H1 (cell line): ENCODE results near the gene PI4KA. TPM values are rescaled to one million over a fixed set of nuclear protein-coding genes. Genes with fewer than 3 reads are reported as not detected.

Source experiments
- CTCF ChIA-PET: fragments of 300-600 bp; sonication (Branson Sonifier 250); formaldehyde crosslinking; loops from one replicate; lab custom pipeline; 2021; ENCODE audit not compliant: partially characterized antibody; lab: Charles Lee
- POLR2A ChIA-PET: fragments of 300-600 bp; sonication (Branson Sonifier 250); formaldehyde crosslinking; loops from one replicate; lab custom pipeline; 2021; ENCODE audit warnings: inconsistent platforms; ENCODE audit not compliant: partially characterized antibody; lab: Charles Lee
- DNase-seq, 2 experiments: peaks; one replicate each; pipeline versions ENCODE4 v3.0.0 to v3.0.0-alpha.2; 2010 to 2022; ENCODE audit warnings: low spot score in 2 of 2, low read depth in 1 of 2, mixed read lengths in 1 of 2
- FAIRE-seq: peaks from 2 replicates; lab custom pipeline; 2011; peaks lifted over from hg19 to GRCh38; lab: Jason Lieb, UNC
- H2AFZ ChIP-seq: 2 replicates; pipeline ENCODE4 v1.8.1; 2012; ENCODE audit warnings: low read length, inconsistent platforms
- H2AK5ac ChIP-seq: 2 replicates; pipeline ENCODE4 v1.6.1; 2013; ENCODE audit warnings: low read depth, low read length
- H2BK120ac ChIP-seq: replicated peaks from 2 replicates; pipeline ENCODE3; 2013; ENCODE audit warnings: low read depth, low read length, inconsistent platforms
- H2BK12ac ChIP-seq: 2 replicates; pipeline ENCODE4 v1.6.1; 2013; ENCODE audit warnings: low read depth, low read length
- H2BK15ac ChIP-seq: 2 replicates; pipeline ENCODE4 v1.6.1; 2013; ENCODE audit warnings: low read length
- H2BK20ac ChIP-seq: 2 replicates; pipeline ENCODE4 v1.6.1; 2013; ENCODE audit warnings: low read length
- H2BK5ac ChIP-seq: 2 replicates; pipeline ENCODE4 v1.6.1; 2013; ENCODE audit warnings: low read depth, low read length
- H3K14ac ChIP-seq: 2 replicates; pipeline ENCODE4 v1.6.1; 2013; ENCODE audit warnings: inconsistent platforms; ENCODE audit not compliant: insufficient read length
- H3K18ac ChIP-seq: 2 replicates; pipeline ENCODE4 v1.6.1; 2013; ENCODE audit warnings: low read length; ENCODE audit errors: extremely low read depth
- H3K23ac ChIP-seq: 2 replicates; pipeline ENCODE4 v1.6.1; 2013; ENCODE audit warnings: inconsistent platforms; ENCODE audit not compliant: insufficient read length
- H3K23me2 ChIP-seq: 2 replicates; pipeline ENCODE4 v1.6.1; 2013; ENCODE audit warnings: low read depth, low read length
- H3K27ac ChIP-seq: 2 replicates; pipeline ENCODE4 v1.6.1; 2011; ENCODE audit warnings: low read depth, low read length, inconsistent platforms
- H3K27me3 ChIP-seq, 4 experiments: replicated peaks in 1 of 4; 1 replicate in 1 of 4; 2 replicates in 3 of 4; pipeline versions ENCODE4 v1.6.1 to v1.8.1; 2011 to 2013; ENCODE audit warnings: low read length in 3 of 4, mild to moderate bottlenecking in 3 of 4, inconsistent platforms in 2 of 4, mixed read lengths in 2 of 4, moderate library complexity in 1 of 4; ENCODE audit not compliant: control insufficient read depth in 3 of 4, insufficient read depth in 3 of 4; ENCODE audit errors: extremely low read depth in 1 of 4
- H3K36me3 ChIP-seq, 4 experiments: 2 replicates each; pipeline versions ENCODE4 v1.6.1 to v1.8.1; 2011 to 2013; ENCODE audit warnings: mild to moderate bottlenecking in 4 of 4, low read length in 3 of 4, moderate library complexity in 2 of 4, control low read depth in 1 of 4, inconsistent platforms in 1 of 4; ENCODE audit not compliant: insufficient read depth in 4 of 4, control insufficient read depth in 2 of 4
- H3K4ac ChIP-seq: replicated peaks from 2 replicates; pipeline ENCODE3; 2013; ENCODE audit warnings: low read length, low read depth, mixed read lengths, inconsistent platforms; ENCODE audit not compliant: insufficient read length
- H3K4me1 ChIP-seq, 4 experiments: replicated peaks in 1 of 4; 1 replicate in 1 of 4; 2 replicates in 3 of 4; pipeline versions ENCODE4 v1.6.1 to v1.8.1; 2011 to 2013; ENCODE audit warnings: low read length in 3 of 4, inconsistent platforms in 2 of 4, mixed read lengths in 1 of 4; ENCODE audit not compliant: insufficient read depth in 4 of 4, control insufficient read depth in 3 of 4
- H3K4me2 ChIP-seq, 2 experiments: 2 replicates each; pipeline versions ENCODE4 v1.6.1 to v1.8.1; 2011 to 2013; ENCODE audit warnings: low read depth in 2 of 2, low read length in 2 of 2, control low read depth in 1 of 2, inconsistent platforms in 1 of 2, mild to moderate bottlenecking in 1 of 2; ENCODE audit not compliant: insufficient read depth in 1 of 2
- H3K4me3 ChIP-seq, 4 experiments: fragments of 200-600, 300-600 bp in 1 of 4; sonication (generic), shearing (Covaris generic), sonication (Bioruptor Twin) in 1 of 4; 2 replicates each; pipeline versions ENCODE4 v1.5.1 to v1.8.1; 2011 to 2016; ENCODE audit warnings: low read length in 4 of 4, low read depth in 3 of 4, control low read depth in 2 of 4, inconsistent platforms in 2 of 4, mild to moderate bottlenecking in 2 of 4, mixed read lengths in 1 of 4, moderate library complexity in 1 of 4; ENCODE audit not compliant: insufficient read depth in 2 of 4; ENCODE audit errors: extremely low read depth in 1 of 4
- H3K56ac ChIP-seq: replicated peaks from 2 replicates; pipeline ENCODE3; 2013; ENCODE audit warnings: low read depth, mild to moderate bottlenecking, mixed read lengths, low read length, inconsistent platforms; ENCODE audit not compliant: insufficient read length
- H3K79me1 ChIP-seq: 2 replicates; pipeline ENCODE4 v1.6.1; 2013; ENCODE audit warnings: low read depth, low read length, control low read depth
- H3K79me2 ChIP-seq, 2 experiments: 2 replicates each; pipeline versions ENCODE4 v1.6.1 to v1.8.1; 2012 to 2013; ENCODE audit warnings: low read length in 2 of 2, mild to moderate bottlenecking in 2 of 2, inconsistent platforms in 1 of 2; ENCODE audit not compliant: insufficient read depth in 2 of 2, control insufficient read depth in 1 of 2
- H3K9ac ChIP-seq, 4 experiments: replicated peaks in 1 of 4; 1 replicate in 1 of 4; 2 replicates in 3 of 4; pipeline versions ENCODE4 v1.6.1 to v1.8.1; 2011 to 2013; ENCODE audit warnings: low read depth in 3 of 4, low read length in 3 of 4, control low read depth in 2 of 4, mild to moderate bottlenecking in 2 of 4, moderate library complexity in 2 of 4, inconsistent platforms in 1 of 4; ENCODE audit errors: extremely low read depth in 1 of 4
- H3K9me3 ChIP-seq, 2 experiments: 2 replicates each; pipeline versions ENCODE4 v1.6.1 to v1.8.1; 2012 to 2013; ENCODE audit warnings: mild to moderate bottlenecking in 2 of 2, moderate library complexity in 2 of 2, control low read depth in 1 of 2, inconsistent platforms in 1 of 2, low read depth in 1 of 2, low read length in 1 of 2, mixed read lengths in 1 of 2; ENCODE audit not compliant: insufficient read depth in 2 of 2
- H4K20me1 ChIP-seq, 2 experiments: replicated peaks in 1 of 2; 2 replicates each; pipeline versions ENCODE3 to v1.8.1; 2011 to 2013; ENCODE audit warnings: inconsistent platforms in 2 of 2, low read length in 2 of 2, mild to moderate bottlenecking in 1 of 2; ENCODE audit not compliant: insufficient read depth in 2 of 2, control insufficient read depth in 1 of 2
- H4K5ac ChIP-seq: 2 replicates; pipeline ENCODE4 v1.6.1; 2013; ENCODE audit warnings: low read length, low read depth, mixed read lengths, inconsistent platforms; ENCODE audit not compliant: insufficient read length
- H4K8ac ChIP-seq: 2 replicates; pipeline ENCODE4 v1.8.0; 2013; ENCODE audit warnings: mild to moderate bottlenecking, moderate library complexity, low read length, inconsistent platforms; ENCODE audit not compliant: insufficient read depth; ENCODE audit errors: extremely low read depth
- H4K91ac ChIP-seq: replicated peaks from 2 replicates; pipeline ENCODE3; 2013; ENCODE audit warnings: low read length, mixed read lengths, inconsistent platforms; ENCODE audit not compliant: insufficient read length
- ASH2L ChIP-seq: fragments of 200-600, 300-600 bp; sonication (generic); IDR thresholded peaks from one replicate; pipeline ENCODE4 v1.7.1; 2017; ENCODE audit warnings: low read length
- CHD2 ChIP-seq: IDR thresholded peaks from 2 replicates; pipeline ENCODE4 v1.6.1; 2012; ENCODE audit warnings: low read length, improper control_type of control experiment
- EGR1 ChIP-seq: IDR thresholded peaks from 2 replicates; pipeline ENCODE4 v1.6.1; 2011; ENCODE audit warnings: low read depth, low read length, borderline replicate concordance
- EP300 ChIP-seq, 2 experiments: IDR thresholded peaks; 1 replicate in 1 of 2; 2 replicates in 1 of 2; pipeline ENCODE4 v1.6.1; 2011 to 2012; ENCODE audit warnings: low read depth in 2 of 2, low read length in 2 of 2, mild to moderate bottlenecking in 2 of 2, borderline replicate concordance in 1 of 2, inconsistent platforms in 1 of 2, moderate library complexity in 1 of 2
- EZH2 ChIP-seq: fragments of 200-600 bp; sonication (generic); IDR thresholded peaks from 2 replicates; pipeline ENCODE4 v1.7.1; 2012; ENCODE audit warnings: low read depth, mild to moderate bottlenecking, moderate library complexity, low read length, inconsistent platforms; ENCODE audit not compliant: severe bottlenecking
- MAX ChIP-seq: IDR thresholded peaks from 2 replicates; pipeline ENCODE4 v1.6.1; 2012; ENCODE audit warnings: inconsistent platforms
- RAD21 ChIP-seq, 2 experiments: IDR thresholded peaks in 1 of 2; conservative IDR thresholded peaks in 1 of 2; 2 replicates each; pipeline ENCODE4 v1.6.1; 2011; ENCODE audit warnings: low read depth in 2 of 2, low read length in 2 of 2, improper control_type of control experiment in 1 of 2, inconsistent platforms in 1 of 2, mild to moderate bottlenecking in 1 of 2, moderate library complexity in 1 of 2
- RXRA ChIP-seq: IDR thresholded peaks from 2 replicates; pipeline ENCODE4 v1.6.1; 2011; ENCODE audit warnings: low read depth, mild to moderate bottlenecking, low read length, moderate library complexity; ENCODE audit not compliant: insufficient read depth
- TBP ChIP-seq: IDR thresholded peaks from 2 replicates; pipeline ENCODE4 v1.6.1; 2011; ENCODE audit warnings: low read depth, low read length, improper control_type of control experiment
- TCF12 ChIP-seq: IDR thresholded peaks from 2 replicates; pipeline ENCODE4 v1.6.1; 2011; ENCODE audit warnings: low read depth, mild to moderate bottlenecking, low read length
- WGBS, 2 experiments: shearing (Covaris generic) in 1 of 2; methylation state at CpG; one replicate each; pipeline versions ENCODE4 v1.1.6 to v1.1.7; 2013 to 2015; ENCODE audit warnings: low lambda C conversion rate in 2 of 2, mixed read lengths in 2 of 2, inconsistent platforms in 1 of 2, low coverage in 1 of 2, missing lambda C conversion rate in 1 of 2; ENCODE audit not compliant: insufficient replicate concordance in 2 of 2, insufficient coverage in 1 of 2, insufficient read length in 1 of 2; ENCODE audit errors: extremely low coverage in 1 of 2, missing lambda C conversion rate in 1 of 2; 5-methylcytosine and 5-hydroxymethylcytosine counted together
- polyA plus RNA-seq, 7 experiments: library from polyadenylated mRNA; depleted of rRNA in 3 of 7; stranded (reverse) in 5 of 7; unstranded in 2 of 7; fragments of >200 nt in 5 of 7; fragments of 200-250 nt in 2 of 7; gene quantifications; 1 replicate in 5 of 7; 2 replicates in 1 of 7; 4 replicates in 1 of 7; pipeline versions ENCODE4 v1.2.1 to v1.2.3, GENCODE V29; 2011 to 2013; ENCODE audit warnings: missing spikeins in 2 of 7, mixed read lengths in 2 of 7
- total RNA-seq: library from RNA; stranded (reverse); fragmentation: NEBNext Ultra II Directional; extraction: Animal tissue kit (Norgen Biotek cat#: 25700); gene quantifications from 2 replicates; pipeline ENCODE4 v1.2.1, GENCODE V29; 2021

Gene PI4KA
- total and polyA plus RNA-seq, 2 of the 8 experiments (the other 6 are each of a cell fraction or from before 2014, with no cell fraction given): 22.5 to 37.7 TPM

- POLR2A ChIA-PET: interaction anchor here (1.0 kb wide), 1 partner anchor 58 kb away, joined by 3 read pairs; no protein-coding TSS in a partner anchor
- Histone ChIP-seq H3K79me2 (no peaks in the 10 kb centered on the region), H2AFZ (no peak overlapping the region)
- TF ChIP-seq EZH2 (no peak), TCF12 (no peak), RAD21 (IDR thresholded peaks at IDR 0.05 in 1 of 2, conservative IDR thresholded peaks at IDR 0.05 in 1 of 2; ENCODE audit: low read depth in 2 of 2, low read length in 2 of 2) (no peak), ASH2L (no peak), CHD2 (no peak), RXRA (no peak), MAX (no peak), EGR1 (no peak), EP300 (IDR thresholded peaks at IDR 0.05; ENCODE audit: borderline replicate concordance in 1 of 2, low read depth in 2 of 2, low read length in 2 of 2) (no peak), TBP (no peak)
Observed at GRCh38 chr22:20877715-20878114, 19.1 kb upstream of the PI4KA start.

More at GRCh38 chr22:20877715-20878114, 19.1 kb upstream of the PI4KA start:
- H4K5ac ChIP-seq: no peak overlapping the region
- H4K20me1 ChIP-seq: no peaks in the 10 kb centered on the region
- H3K4me2 ChIP-seq: no peak overlapping the region
- no peaks in the 10 kb centered on the region for H3K79me1 ChIP-seq
- no peak overlapping the region for H4K8ac ChIP-seq
- no peak overlapping the region for H2BK5ac ChIP-seq
- no peak overlapping the region for H4K91ac ChIP-seq
- H2BK15ac ChIP-seq: no peak overlapping the region
- H2BK20ac ChIP-seq: no peak overlapping the region
- H3K23ac ChIP-seq: no peak overlapping the region
- H3K18ac ChIP-seq: no peak overlapping the region
- H3K27ac ChIP-seq: no peak overlapping the region
- no peak overlapping the region for H3K4me3 ChIP-seq
- H3K4me1 ChIP-seq: no peaks in the 10 kb centered on the region
- H2BK12ac ChIP-seq: no peak overlapping the region
- FAIRE-seq: no peak
- CTCF ChIA-PET: interaction anchor here (0.6 to 2.3 kb wide), 4 partner anchors 8 to 104 kb away, joined by 3 to 10 read pairs (median 4); partner anchors contain the start of gene SERPIND1
- DNase-seq: no peak
- no peak overlapping the region for H3K56ac ChIP-seq
- H3K27me3 ChIP-seq: no peaks in the 10 kb centered on the region
- peaks cover 0 to 3% (median 0%) of the 10 kb centered on the region in 4 experiments; a peak in 1 of 8 replicates for H3K36me3 ChIP-seq
- H2AK5ac ChIP-seq: no peak overlapping the region
- WGBS, 2 experiments: 93% methylated on average over 3 of the region's 3 CpGs; no CpG with 5 or more reads in 1 of the 2 experiments
- no peak overlapping the region for H3K9ac ChIP-seq
- peaks cover 1% of the 10 kb centered on the region; the same call in 1 of the 2 replicates for H3K23me2 ChIP-seq
- H3K9me3 ChIP-seq: no peaks in the 10 kb centered on the region
- H2BK120ac ChIP-seq: no peak overlapping the region
- no peak overlapping the region for H3K4ac ChIP-seq
- no peak overlapping the region for H3K14ac ChIP-seq
